Cardiac muscle cell (in vitro differentiated cells and primary cell): Measurements from ENCODE around the gene PCDH19. TPM values are rescaled to one million over a fixed set of nuclear protein-coding genes. Genes with fewer than 3 reads are reported as not detected.
A peak's percentile ranks its signal among the peaks of the same experiment; 100 is the strongest.

Experiments
- DNase-seq, 2 donors: peaks; one replicate each; pipeline versions ENCODE4 v3.0.0 to v3.0.0-alpha.2; 2010 to 2017; ENCODE audit warnings: low read depth in 1 of 2, low spot score in 1 of 2
- H3K27ac ChIP-seq: fragments of 200-600 bp; sonication (generic); 2 replicates; pipeline ENCODE4 v1.5.1; 2016
- H3K27me3 ChIP-seq: fragments of 200-600 bp; sonication (generic); 2 replicates; pipeline ENCODE4 v1.6.0; 2016; ENCODE audit warnings: control low read depth
- H3K36me3 ChIP-seq: fragments of 200-600 bp; sonication (generic); 2 replicates; pipeline ENCODE4 v1.5.1; 2016; ENCODE audit warnings: control low read depth
- H3K4me1 ChIP-seq: fragments of 200-600 bp; sonication (generic); 2 replicates; pipeline ENCODE4 v1.8.1; 2017; ENCODE audit warnings: low read depth, mild to moderate bottlenecking, mixed run types
- H3K4me3 ChIP-seq: fragments of 200-600 bp; sonication (generic); 2 replicates; pipeline ENCODE4 v1.5.1; 2016; ENCODE audit warnings: mild to moderate bottlenecking
- H3K9me3 ChIP-seq: fragments of 200-600 bp; sonication (generic); 2 replicates; pipeline ENCODE4 v1.5.1; 2017; ENCODE audit warnings: low read depth, mild to moderate bottlenecking, control low read depth
- CTCF ChIP-seq: IDR thresholded peaks from 2 replicates; pipeline ENCODE4 v1.5.1; 2012; ENCODE audit warnings: low read depth, mild to moderate bottlenecking, low read length
- polyA plus RNA-seq: library from polyadenylated mRNA; unstranded; fragments of >200 nt; fragmentation: Nextera tagmentation; extraction: Ambion mirVana; gene quantifications from 2 replicates; pipeline ENCODE4 v1.2.1, GENCODE V29; 2016
- total RNA-seq: library from RNA; depleted of rRNA; stranded (reverse); fragments of >200 nt; gene quantifications from 2 replicates; pipeline ENCODE4 v1.2.3, GENCODE V29; 2016

The PCDH19 gene
- total and polyA plus RNA-seq, 2 experiments from 2014 or later = 0.60 to 1.7 TPM

GRCh38 chrX:100411802-100412715 is 2.0 kb upstream of the PCDH19 start:
- DNase-seq = no peak
- Histone ChIP-seq H3K27me3 (peaks cover 58% of the 10 kb centered on the region), H3K36me3 (no peaks in the 10 kb centered on the region), H3K4me3 (peak overlapping the region; percentile 39), H3K4me1 (peaks cover 6% of the 10 kb centered on the region), H3K9me3 (no peaks in the 10 kb centered on the region), H3K27ac (no peak overlapping the region)
- TF ChIP-seq CTCF = no peak

- H3K4me3 ChIP-seq = peak overlapping the region; percentile 39
- peak in 1 of 2 donors; percentile 50 for DNase-seq
- no peak for TF ChIP-seq CTCF
Observed at GRCh38 chrX:100410901-100411801, 1.1 kb upstream of the PCDH19 start.

GRCh38 chrX:100408713-100409609 is 1.1 kb downstream of the PCDH19 start:
- no peak for TF ChIP-seq CTCF
- H3K36me3 ChIP-seq = no peaks in the 10 kb centered on the region
- peaks cover 6% of the 10 kb centered on the region for H3K4me1 ChIP-seq
- H3K27ac ChIP-seq = no peak overlapping the region
- H3K4me3 ChIP-seq = peak overlapping the region; percentile 39
- peaks cover 89% of the 10 kb centered on the region for H3K27me3 ChIP-seq
- peak in 1 of 2 donors; percentile 35 for DNase-seq
- H3K9me3 ChIP-seq = no peaks in the 10 kb centered on the region

More at GRCh38 chrX:100410901-100411801, 1.1 kb upstream of the PCDH19 start:
- no peaks in the 10 kb centered on the region for H3K9me3 ChIP-seq
- no peak overlapping the region for H3K27ac ChIP-seq
- no peaks in the 10 kb centered on the region for H3K36me3 ChIP-seq
- peaks cover 67% of the 10 kb centered on the region for H3K27me3 ChIP-seq
- H3K4me1 ChIP-seq = peaks cover 6% of the 10 kb centered on the region

GRCh38 chrX:100407784-100408712 is 2.0 kb downstream of the PCDH19 start:
- peaks cover 98% of the 10 kb centered on the region for H3K27me3 ChIP-seq
- TF ChIP-seq CTCF = no peak
- H3K4me1 ChIP-seq = peaks cover 6% of the 10 kb centered on the region
- peak in 1 of 2 donors; percentile 51 for DNase-seq
- H3K27ac ChIP-seq = no peak overlapping the region
- H3K36me3 ChIP-seq = no peaks in the 10 kb centered on the region
- H3K9me3 ChIP-seq = no peaks in the 10 kb centered on the region
- peak overlapping the region; percentile 39 for H3K4me3 ChIP-seq
